ENCODE data around the gene TUBB4A. TPM values are rescaled to one million over a fixed set of nuclear protein-coding genes. Genes with fewer than 3 reads are reported as not detected.
A peak's percentile ranks its signal among the peaks of the same experiment; 100 is the strongest.

Gene TUBB4A
- total RNA-seq, 2 experiments from 2014 or later: 1.2 to 2.5 TPM

- DNase-seq: no peak
- Mint-ChIP-seq H3K4me3 (no peak overlapping the region), H3K4me1 (peaks cover 10% of the 10 kb centered on the region), H3K9me3 (no peaks in the 10 kb centered on the region), H3K36me3 (ENCODE audit: low read depth) (peaks cover 23% of the 10 kb centered on the region), H3K27me3 (no peaks in the 10 kb centered on the region), H3K27ac (no peak overlapping the region)
- CTCF ChIA-PET: no interaction called here
- POLR2A ChIA-PET: no interaction called here
These were observed 34.7 kb downstream of the TUBB4A start for GRCh38 chr19:6467384-6467783.

- peaks cover 15% of the 10 kb centered on the region for H3K4me1 Mint-ChIP-seq
- H3K9me3 Mint-ChIP-seq: no peaks in the 10 kb centered on the region
- no peak for DNase-seq
- H3K27ac Mint-ChIP-seq: no peak overlapping the region
- peaks cover 23% of the 10 kb centered on the region for H3K36me3 Mint-ChIP-seq (ENCODE audit: low read depth)
- H3K4me3 Mint-ChIP-seq: no peak overlapping the region
- no peaks in the 10 kb centered on the region for H3K27me3 Mint-ChIP-seq
- CTCF ChIA-PET: no interaction called here
- POLR2A ChIA-PET: no interaction called here
These were observed 35.4 kb downstream of the TUBB4A start for GRCh38 chr19:6466526-6467248.

GRCh38 chr19:6465663-6466062, 36.4 kb downstream of the TUBB4A start:
- CTCF ChIA-PET: no interaction called here
- Mint-ChIP-seq H3K36me3 (ENCODE audit: low read depth) (peaks cover 21% of the 10 kb centered on the region), H3K27ac (no peak overlapping the region)

GRCh38 chr19:6465006-6465405, 37.1 kb downstream of the TUBB4A start:
- DNase-seq: no peak
- H3K9me3 Mint-ChIP-seq: no peaks in the 10 kb centered on the region
- peaks cover 18% of the 10 kb centered on the region for H3K4me1 Mint-ChIP-seq
- H3K27ac Mint-ChIP-seq: no peak overlapping the region
- ChIA-PET CTCF (no interaction called here), POLR2A (interaction anchor here (0.6 kb wide), 1 partner anchor 43 kb away, joined by 4 read pairs; no protein-coding TSS in a partner anchor)
- H3K36me3 Mint-ChIP-seq (ENCODE audit: low read depth): peaks cover 18% of the 10 kb centered on the region
- no peak overlapping the region for H3K4me3 Mint-ChIP-seq
- H3K27me3 Mint-ChIP-seq: no peaks in the 10 kb centered on the region

More at GRCh38 chr19:6465663-6466062, 36.4 kb downstream of the TUBB4A start:
- no peaks in the 10 kb centered on the region for H3K9me3 Mint-ChIP-seq
- H3K27me3 Mint-ChIP-seq: no peaks in the 10 kb centered on the region
- no peak overlapping the region for H3K4me3 Mint-ChIP-seq
- POLR2A ChIA-PET: interaction anchor here (0.6 kb wide), 1 partner anchor 43 kb away, joined by 4 read pairs; no protein-coding TSS in a partner anchor
- H3K4me1 Mint-ChIP-seq: peaks cover 15% of the 10 kb centered on the region
- DNase-seq: no peak

GRCh38 chr19:6464070-6464873, 37.8 kb downstream of the TUBB4A start, which contains the start of gene CRB3:
CRB3 (plus strand) TSS chr19:6464271; CDS start chr19:6464702, 431 bp downstream.
- H3K9me3 Mint-ChIP-seq: no peaks in the 10 kb centered on the region
- no peak within 1 kb of the TSS for H3K27ac Mint-ChIP-seq
- H3K36me3 Mint-ChIP-seq (ENCODE audit: low read depth): peaks cover 12% of the 10 kb centered on the region
- ChIA-PET CTCF (no interaction called here), POLR2A (no interaction called here)
- no peak within 1 kb of the TSS for H3K4me3 Mint-ChIP-seq
- peak; percentile 35 for DNase-seq
- peaks cover 20% of the 10 kb centered on the region for H3K4me1 Mint-ChIP-seq
- H3K27me3 Mint-ChIP-seq: no peaks in the 10 kb centered on the region

DNA sequence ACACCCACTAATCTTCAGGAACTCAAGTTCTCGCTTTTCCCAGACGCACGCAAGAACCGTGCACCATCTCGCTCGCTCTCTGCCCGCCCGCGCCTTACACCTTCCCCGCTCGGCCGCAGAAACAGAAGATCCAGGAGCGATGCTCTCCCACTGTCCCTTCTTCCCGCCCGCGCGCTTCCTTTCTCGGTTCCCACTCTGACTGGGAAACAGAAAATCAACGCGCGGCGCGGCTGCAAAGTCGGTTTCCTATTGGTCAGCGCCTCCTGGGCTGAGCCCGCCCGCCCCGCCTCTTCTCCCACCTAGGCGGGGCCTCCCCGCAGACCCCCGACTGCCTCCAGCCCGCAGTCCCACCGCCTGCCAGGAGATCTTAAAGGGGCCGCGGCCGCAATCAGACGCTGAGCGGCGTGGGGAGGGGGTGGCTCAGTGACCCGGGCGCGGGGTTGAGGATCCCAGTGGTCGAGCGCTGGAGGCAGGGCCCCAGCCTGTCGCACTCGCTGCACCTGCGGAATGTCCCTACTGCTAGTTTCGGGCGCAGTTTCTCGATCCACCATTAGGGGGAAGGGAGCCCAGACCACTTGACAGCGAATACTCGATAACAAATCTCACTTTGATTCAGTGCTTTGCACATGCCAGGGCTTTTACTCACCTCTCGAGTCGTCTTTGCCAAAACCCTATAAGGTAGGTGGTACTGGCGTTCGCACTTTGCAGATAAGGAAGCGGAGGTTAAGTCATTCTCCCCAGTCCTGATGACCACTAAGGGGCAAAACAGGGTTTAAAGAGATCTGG, 41.8 kb downstream of the TUBB4A start:
- H3K27me3 Mint-ChIP-seq: no peaks in the 10 kb centered on the region
- CTCF ChIA-PET: interaction anchor here (0.7 kb wide), 1 partner anchor 306 kb away, joined by 3 read pairs; no protein-coding TSS in a partner anchor
- peak; percentile 98 for DNase-seq
- H3K36me3 Mint-ChIP-seq (ENCODE audit: low read depth): peaks cover 15% of the 10 kb centered on the region
- peak overlapping the region; percentile 89 for H3K27ac Mint-ChIP-seq
- H3K9me3 Mint-ChIP-seq: peaks cover 6% of the 10 kb centered on the region
- H3K4me1 Mint-ChIP-seq: peaks cover 27% of the 10 kb centered on the region
- POLR2A ChIA-PET: no interaction called here
- peak overlapping the region; percentile 93 for H3K4me3 Mint-ChIP-seq

DNA sequence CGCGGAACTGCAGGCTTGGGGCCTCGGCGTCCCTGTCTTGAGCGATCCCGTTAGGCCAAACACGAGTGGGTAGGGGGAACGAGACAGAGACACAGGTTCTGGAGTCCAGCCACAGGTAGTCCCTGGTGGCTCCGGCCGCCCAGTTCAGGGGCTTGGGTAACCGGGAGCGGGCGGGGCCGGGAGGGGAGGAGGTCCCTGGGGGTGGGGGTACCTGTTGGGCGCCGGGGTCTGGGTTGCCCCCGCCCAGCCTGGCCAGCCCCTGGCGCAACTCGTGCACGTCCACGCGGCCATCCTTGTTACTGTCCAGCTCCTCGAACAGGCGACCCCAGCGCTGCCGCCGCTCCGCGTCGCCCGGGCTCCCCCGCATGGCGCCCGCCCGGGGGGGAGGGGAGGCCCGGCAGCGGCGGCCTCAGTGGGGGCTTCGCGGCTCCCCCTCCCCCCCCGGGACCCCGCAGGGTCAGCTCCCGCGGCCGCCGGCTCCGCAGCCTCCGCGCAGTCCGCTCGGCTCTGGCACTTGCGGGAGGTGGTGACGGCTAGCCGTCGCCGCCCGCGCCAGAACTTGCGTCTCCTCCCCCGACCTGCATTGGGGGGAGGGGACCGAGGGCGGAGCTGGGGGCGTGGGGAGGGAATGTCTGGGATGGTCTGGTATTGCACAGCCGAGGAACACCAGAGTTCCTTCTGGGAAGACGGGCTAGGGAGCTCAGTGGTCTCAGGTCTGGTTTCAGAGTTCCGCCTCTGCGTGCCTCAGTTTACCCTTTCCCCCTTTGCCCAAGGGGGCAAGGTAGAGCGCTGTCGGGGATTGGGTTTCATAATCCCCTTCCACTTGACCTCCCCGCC, 42.6 kb downstream of the TUBB4A start, which contains the start of gene SLC25A23:
Gene SLC25A23, minus strand, starts transcription at position 531 of the 837 bp plus-strand sequence. Its CDS starts 164 bp downstream, at position 367.
- Mint-ChIP-seq H3K9me3 (peaks cover 11% of the 10 kb centered on the region), H3K27me3 (no peaks in the 10 kb centered on the region), H3K4me1 (peaks cover 21% of the 10 kb centered on the region), H3K36me3 (ENCODE audit: low read depth) (peaks cover 23% of the 10 kb centered on the region), H3K27ac (peak within 1 kb of the TSS; percentile 89), H3K4me3 (peak within 1 kb of the TSS; percentile 93)
- CTCF ChIA-PET: interaction anchor here (0.6 kb wide), 1 partner anchor 11 kb away, joined by 3 read pairs; no protein-coding TSS in a partner anchor
- peak; percentile 65 for DNase-seq
- POLR2A ChIA-PET: interaction anchor here (0.7 kb wide), 1 partner anchor 86 kb away, joined by 3 read pairs; no protein-coding TSS in a partner anchor

GRCh38 chr19:6458695-6459261, 43.3 kb downstream of the TUBB4A start:
- H3K9me3 Mint-ChIP-seq: peaks cover 16% of the 10 kb centered on the region
- CTCF ChIA-PET: interaction anchor here (1.6 kb wide), 1 partner anchor 22 kb away, joined by 3 read pairs; no protein-coding TSS in a partner anchor

GRCh38 chr19:6457958-6458694, 44.0 kb downstream of the TUBB4A start:
- Mint-ChIP-seq H3K9me3 (peaks cover 20% of the 10 kb centered on the region), H3K4me3 (peak overlapping the region; percentile 82), H3K27me3 (no peaks in the 10 kb centered on the region), H3K4me1 (peaks cover 18% of the 10 kb centered on the region), H3K27ac (peak overlapping the region; percentile 77), H3K36me3 (ENCODE audit: low read depth) (peaks cover 37% of the 10 kb centered on the region)
- DNase-seq: no peak
- POLR2A ChIA-PET: no interaction called here
- CTCF ChIA-PET: interaction anchor here (1.6 kb wide), 1 partner anchor 21 kb away, joined by 3 read pairs; no protein-coding TSS in a partner anchor

More at GRCh38 chr19:6458695-6459261, 43.3 kb downstream of the TUBB4A start:
- Mint-ChIP-seq H3K4me1 (peaks cover 18% of the 10 kb centered on the region), H3K4me3 (peak overlapping the region; percentile 82), H3K27me3 (no peaks in the 10 kb centered on the region), H3K36me3 (ENCODE audit: low read depth) (peaks cover 30% of the 10 kb centered on the region), H3K27ac (peak overlapping the region; percentile 77)
- no peak for DNase-seq
- POLR2A ChIA-PET: no interaction called here

GRCh38 chr19:6455924-6456323, 46.2 kb downstream of the TUBB4A start:
- DNase-seq: no peak

More at GRCh38 chr19:6455924-6456323, 46.2 kb downstream of the TUBB4A start:
- CTCF ChIA-PET: interaction anchor here (0.6 to 1.3 kb wide), 2 partner anchors 25 to 26 kb away, joined by 3 read pairs; partner anchors contain the start of gene DENND1C
- peaks cover 12% of the 10 kb centered on the region for H3K4me1 Mint-ChIP-seq
- H3K4me3 Mint-ChIP-seq: no peak overlapping the region
- POLR2A ChIA-PET: no interaction called here
- H3K9me3 Mint-ChIP-seq: peaks cover 20% of the 10 kb centered on the region
- no peaks in the 10 kb centered on the region for H3K27me3 Mint-ChIP-seq
- H3K36me3 Mint-ChIP-seq (ENCODE audit: low read depth): peaks cover 47% of the 10 kb centered on the region
- H3K27ac Mint-ChIP-seq: no peak overlapping the region

All from activated CD4-positive, alpha-beta T cell treated with anti-CD3 and anti-CD28 coated beads, Interleukin-2, amount 10 ng/mL, durations not matched to agents 7 days and 5 days (primary cell).